Smooth muscle cell (in vitro differentiated cells): ENCODE measurements around the gene ZNF675. TPM values are rescaled to one million over a fixed set of nuclear protein-coding genes. Genes with fewer than 3 reads are reported as not detected.

Experiments used
- DNase-seq: peaks from one replicate; lab custom pipeline; 2025; ENCODE audit not compliant: unreplicated experiment; lab: John Stamatoyannopoulos, UW
- H2AFZ ChIP-seq: fragments of 200-600 bp; sonication (generic); 2 replicates; pipeline ENCODE4 v1.6.0; 2016; ENCODE audit warnings: antibody characterized with exemption, low read depth, mild to moderate bottlenecking
- H3F3A ChIP-seq: fragments of 200-600 bp; sonication (generic); 2 replicates; pipeline ENCODE4 v1.6.0; 2017; ENCODE audit warnings: antibody characterized with exemption, low read depth
- H3K27ac ChIP-seq: fragments of 200-600 bp; sonication (generic); 2 replicates; pipeline ENCODE4 v1.5.1; 2016; ENCODE audit warnings: low read depth, mild to moderate bottlenecking
- H3K27me3 ChIP-seq: fragments of 200-600 bp; sonication (generic); 2 replicates; pipeline ENCODE4 v1.6.1; 2016; ENCODE audit warnings: low read depth, mild to moderate bottlenecking
- H3K36me3 ChIP-seq: fragments of 200-600 bp; sonication (generic); 2 replicates; pipeline ENCODE4 v1.5.1; 2016; ENCODE audit warnings: low read depth
- H3K4me1 ChIP-seq: fragments of 200-600 bp; sonication (generic); 2 replicates; pipeline ENCODE4 v1.5.1; 2016; ENCODE audit warnings: low read depth
- H3K4me2 ChIP-seq: fragments of 200-600 bp; sonication (generic); 2 replicates; pipeline ENCODE4 v1.6.0; 2016; ENCODE audit warnings: mild to moderate bottlenecking
- H3K4me3 ChIP-seq: fragments of 200-600 bp; sonication (generic); 2 replicates; pipeline ENCODE4 v1.5.1; 2016; ENCODE audit warnings: mild to moderate bottlenecking
- H3K79me2 ChIP-seq: fragments of 200-600 bp; sonication (generic); 2 replicates; pipeline ENCODE4 v1.6.0; 2016; ENCODE audit warnings: low read depth, mild to moderate bottlenecking
- H3K9ac ChIP-seq: fragments of 200-600 bp; sonication (generic); 2 replicates; pipeline ENCODE4 v1.6.0; 2016; ENCODE audit warnings: low read depth
- H3K9me3 ChIP-seq: fragments of 200-600 bp; sonication (generic); replicated peaks from 2 replicates; pipeline ENCODE4 v1.5.1; 2016; ENCODE audit warnings: low read depth
- H4K20me1 ChIP-seq: fragments of 200-600 bp; sonication (generic); 2 replicates; pipeline ENCODE4 v1.6.0; 2016; ENCODE audit warnings: low read depth
- WGBS: methylation state at CpG from one replicate; pipeline ENCODE4 v1.1.7; 2016; ENCODE audit warnings: low lambda C conversion rate; 5-methylcytosine and 5-hydroxymethylcytosine counted together
- polyA plus RNA-seq: library from polyadenylated mRNA; unstranded; fragments of >200 nt; fragmentation: Nextera tagmentation; extraction: Ambion mirVana; gene quantifications from 2 replicates; pipeline ENCODE4 v1.2.1, GENCODE V29; 2016
- total RNA-seq: library from RNA; depleted of rRNA; stranded (reverse); fragments of >200 nt; gene quantifications from 2 replicates; pipeline ENCODE4 v1.2.3, GENCODE V29; 2014
- TF ChIP-seq, protein P1 (sequence below): fragments of 200-600 bp; sonication (generic); IDR thresholded peaks from 2 replicates; pipeline ENCODE4 v1.5.1; 2017; ENCODE audit warnings: borderline replicate concordance, mild to moderate bottlenecking, antibody characterized with exemption; ENCODE audit not compliant: insufficient read depth, poor library complexity, severe bottlenecking

Gene ZNF675
- total and polyA plus RNA-seq, 2 experiments from 2014 or later, result 4.6 to 13.6 TPM

DNA sequence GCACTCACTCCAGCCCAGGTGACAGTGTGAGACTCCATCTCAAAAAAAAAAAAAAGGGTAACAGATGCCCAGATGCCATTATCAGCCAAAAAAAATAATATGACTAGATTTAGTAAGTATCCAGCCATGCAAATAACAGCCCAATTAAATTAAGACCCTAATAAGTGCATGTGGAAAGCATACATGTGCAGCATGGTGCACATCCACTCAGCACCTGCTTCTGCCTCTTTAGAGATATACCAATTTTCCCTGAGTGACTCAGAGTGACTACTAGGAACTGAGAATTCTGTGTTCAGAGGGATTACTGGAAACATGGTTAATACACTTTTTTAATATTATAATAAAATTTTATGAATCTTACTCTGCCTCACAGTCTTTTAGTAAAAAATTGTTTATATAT lies 29.8 kb upstream of the ZNF675 start:
- Histone ChIP-seq H2AFZ (no peak overlapping the region), H4K20me1 (no peaks in the 10 kb centered on the region)
- TF ChIP-seq, protein P1, sequence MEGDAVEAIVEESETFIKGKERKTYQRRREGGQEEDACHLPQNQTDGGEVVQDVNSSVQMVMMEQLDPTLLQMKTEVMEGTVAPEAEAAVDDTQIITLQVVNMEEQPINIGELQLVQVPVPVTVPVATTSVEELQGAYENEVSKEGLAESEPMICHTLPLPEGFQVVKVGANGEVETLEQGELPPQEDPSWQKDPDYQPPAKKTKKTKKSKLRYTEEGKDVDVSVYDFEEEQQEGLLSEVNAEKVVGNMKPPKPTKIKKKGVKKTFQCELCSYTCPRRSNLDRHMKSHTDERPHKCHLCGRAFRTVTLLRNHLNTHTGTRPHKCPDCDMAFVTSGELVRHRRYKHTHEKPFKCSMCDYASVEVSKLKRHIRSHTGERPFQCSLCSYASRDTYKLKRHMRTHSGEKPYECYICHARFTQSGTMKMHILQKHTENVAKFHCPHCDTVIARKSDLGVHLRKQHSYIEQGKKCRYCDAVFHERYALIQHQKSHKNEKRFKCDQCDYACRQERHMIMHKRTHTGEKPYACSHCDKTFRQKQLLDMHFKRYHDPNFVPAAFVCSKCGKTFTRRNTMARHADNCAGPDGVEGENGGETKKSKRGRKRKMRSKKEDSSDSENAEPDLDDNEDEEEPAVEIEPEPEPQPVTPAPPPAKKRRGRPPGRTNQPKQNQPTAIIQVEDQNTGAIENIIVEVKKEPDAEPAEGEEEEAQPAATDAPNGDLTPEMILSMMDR, result no peak

DNA sequence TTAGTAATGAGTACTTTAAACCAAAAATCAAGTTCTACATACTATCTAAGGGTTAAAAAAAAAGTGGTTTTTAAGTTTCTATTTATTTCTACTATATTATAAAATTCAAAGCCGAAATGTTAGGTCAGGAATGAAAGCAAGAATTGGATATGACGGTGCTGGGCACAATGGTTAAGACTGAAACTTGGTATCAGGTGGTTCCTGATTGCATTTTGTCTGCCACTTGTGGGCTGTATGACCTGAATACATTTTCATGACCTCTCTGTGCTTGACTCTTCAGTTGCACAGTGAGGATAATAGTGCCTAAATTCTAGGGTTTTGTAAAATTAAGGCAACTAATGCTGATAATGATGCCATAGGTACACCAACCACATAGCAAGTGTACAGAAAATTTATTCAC lies 22.3 kb upstream of the ZNF675 start:
- no peaks in the 10 kb centered on the region for H3K4me1 ChIP-seq
- no peak overlapping the region for H3K9ac ChIP-seq
- H3K4me2 ChIP-seq, result no peak overlapping the region
- TF ChIP-seq, protein P1, result no peak
- H3K79me2 ChIP-seq, result no peaks in the 10 kb centered on the region
- H2AFZ ChIP-seq, result no peak overlapping the region
- no peaks in the 10 kb centered on the region for H3K36me3 ChIP-seq
- H3K27me3 ChIP-seq, result no peaks in the 10 kb centered on the region
- no peak for DNase-seq
- no peak overlapping the region for H3K4me3 ChIP-seq
- 39% methylated on average over 2 of the region's 2 CpGs for WGBS
- no peaks in the 10 kb centered on the region for H4K20me1 ChIP-seq
- no peaks in the 10 kb centered on the region for H3K9me3 ChIP-seq
- no peaks in the 10 kb centered on the region for H3F3A ChIP-seq
- H3K27ac ChIP-seq, result no peak overlapping the region

More for the DNA sequence above, 29.8 kb upstream of the ZNF675 start:
- Histone ChIP-seq H3K9me3 (no peaks in the 10 kb centered on the region), H3K79me2 (no peaks in the 10 kb centered on the region), H3K36me3 (no peaks in the 10 kb centered on the region), H3K27me3 (no peaks in the 10 kb centered on the region), H3K9ac (no peak overlapping the region), H3K4me2 (no peak overlapping the region), H3K4me3 (no peak overlapping the region), H3K27ac (no peak overlapping the region), H3F3A (no peaks in the 10 kb centered on the region), H3K4me1 (no peaks in the 10 kb centered on the region)
- DNase-seq, result no peak

DNA sequence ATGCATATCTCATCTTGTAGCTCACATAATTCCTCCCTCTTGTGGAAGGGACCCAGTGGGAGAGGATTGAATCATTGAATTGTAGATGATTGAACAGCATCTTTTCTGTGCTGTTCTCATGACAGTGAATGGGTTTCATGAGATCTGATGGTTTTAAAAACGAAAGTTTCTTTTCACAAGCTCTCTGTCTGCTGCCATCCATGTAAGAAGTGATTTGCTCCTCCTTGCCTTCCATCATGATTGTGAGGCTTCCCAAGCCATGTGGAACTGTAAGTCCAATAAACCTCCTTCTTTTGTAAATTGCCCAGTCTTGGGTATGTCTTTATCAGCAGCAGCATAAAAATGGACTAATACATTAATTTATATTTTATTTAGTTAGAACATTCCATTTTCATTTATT lies 19.6 kb upstream of the ZNF675 start:
- H3K36me3 ChIP-seq, result no peaks in the 10 kb centered on the region
- no peak for DNase-seq
- no peak overlapping the region for H3K4me2 ChIP-seq
- H3K4me3 ChIP-seq, result no peak overlapping the region
- H2AFZ ChIP-seq, result no peak overlapping the region
- no peaks in the 10 kb centered on the region for H3K27me3 ChIP-seq
- no peaks in the 10 kb centered on the region for H4K20me1 ChIP-seq
- H3F3A ChIP-seq, result no peaks in the 10 kb centered on the region
- 94% methylated on average over 1 of the region's 1 CpG for WGBS
- no peaks in the 10 kb centered on the region for H3K9me3 ChIP-seq
- TF ChIP-seq, protein P1, result no peak
- H3K27ac ChIP-seq, result no peak overlapping the region
- H3K4me1 ChIP-seq, result no peaks in the 10 kb centered on the region
- no peak overlapping the region for H3K9ac ChIP-seq
- no peaks in the 10 kb centered on the region for H3K79me2 ChIP-seq

DNA sequence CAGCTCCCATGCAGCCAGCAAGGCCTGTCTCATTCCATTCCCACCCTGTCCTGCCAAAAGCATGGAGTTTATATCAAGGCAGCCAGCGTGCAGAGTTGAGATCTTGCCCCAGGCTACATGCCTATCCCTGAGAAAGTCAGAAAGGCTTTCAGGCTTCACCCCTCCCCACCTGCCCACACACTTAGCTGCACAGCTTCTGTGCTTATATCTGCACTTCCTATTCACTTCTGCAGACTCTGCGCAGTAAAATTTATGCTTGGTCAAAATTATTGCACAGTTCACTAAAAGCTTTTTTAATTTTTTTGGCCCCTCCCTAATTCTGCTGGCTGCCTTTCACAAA lies 12.5 kb upstream of the ZNF675 start:
- no peak for DNase-seq
- 57% methylated on average over 2 of the region's 2 CpGs for WGBS
- no peaks in the 10 kb centered on the region for H3K9me3 ChIP-seq
- H3K27ac ChIP-seq, result no peak overlapping the region
- no peaks in the 10 kb centered on the region for H4K20me1 ChIP-seq
- no peak overlapping the region for H3K9ac ChIP-seq
- no peaks in the 10 kb centered on the region for H3K36me3 ChIP-seq
- no peak overlapping the region for H3K4me3 ChIP-seq
- H3K4me1 ChIP-seq, result no peaks in the 10 kb centered on the region
- no peak overlapping the region for H2AFZ ChIP-seq
- no peak overlapping the region for H3K4me2 ChIP-seq
- H3K79me2 ChIP-seq, result no peaks in the 10 kb centered on the region
- no peaks in the 10 kb centered on the region for H3F3A ChIP-seq
- no peaks in the 10 kb centered on the region for H3K27me3 ChIP-seq
- TF ChIP-seq, protein P1, result no peak
